A673 (cell line): ENCODE results near the gene NBEA.
"Not testable (repeated sequence)": the region's sequence is repeated elsewhere in the genome, so short reads cannot be mapped to it uniquely, and the experiment has no call there.

Experiments
- EZH2 ChIP-seq: fragments of 200-600 bp; sonication (generic); IDR thresholded peaks from 2 replicates; pipeline ENCODE4 v1.6.1; 2017; ENCODE audit warnings: borderline replicate concordance, low read depth, mild to moderate bottlenecking, mixed read lengths, antibody characterized with exemption, low read length; ENCODE audit not compliant: poor library complexity, severe bottlenecking
- TF ChIP-seq, protein P1 (sequence below): fragments of 300-800, 200-600 bp; sonication (generic); conservative IDR thresholded peaks from 2 replicates; pipeline ENCODE4 v1.5.1; 2017; ENCODE audit warnings: low read depth, mild to moderate bottlenecking, antibody characterized with exemption, low read length, moderate library complexity, mixed read lengths

DNA sequence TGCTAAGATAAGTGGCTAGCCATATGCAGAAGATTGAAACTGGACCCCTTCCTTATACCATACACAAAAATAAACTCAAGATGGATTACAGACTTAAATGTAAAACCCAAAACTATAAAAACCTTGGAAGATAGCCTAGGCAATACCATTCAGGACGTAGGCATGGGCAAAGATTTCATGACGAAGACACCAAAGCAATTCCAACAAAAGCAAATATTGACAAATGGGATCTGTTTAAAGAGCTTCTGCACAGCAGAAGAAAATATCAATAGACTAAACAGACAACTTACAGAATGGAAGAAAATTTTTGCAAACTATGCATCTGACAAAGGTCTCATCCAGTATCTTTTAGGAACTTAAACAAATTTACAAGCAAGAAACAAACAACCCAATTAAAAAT is 466.2 kb downstream of the NBEA start:
- TF ChIP-seq, protein P1, sequence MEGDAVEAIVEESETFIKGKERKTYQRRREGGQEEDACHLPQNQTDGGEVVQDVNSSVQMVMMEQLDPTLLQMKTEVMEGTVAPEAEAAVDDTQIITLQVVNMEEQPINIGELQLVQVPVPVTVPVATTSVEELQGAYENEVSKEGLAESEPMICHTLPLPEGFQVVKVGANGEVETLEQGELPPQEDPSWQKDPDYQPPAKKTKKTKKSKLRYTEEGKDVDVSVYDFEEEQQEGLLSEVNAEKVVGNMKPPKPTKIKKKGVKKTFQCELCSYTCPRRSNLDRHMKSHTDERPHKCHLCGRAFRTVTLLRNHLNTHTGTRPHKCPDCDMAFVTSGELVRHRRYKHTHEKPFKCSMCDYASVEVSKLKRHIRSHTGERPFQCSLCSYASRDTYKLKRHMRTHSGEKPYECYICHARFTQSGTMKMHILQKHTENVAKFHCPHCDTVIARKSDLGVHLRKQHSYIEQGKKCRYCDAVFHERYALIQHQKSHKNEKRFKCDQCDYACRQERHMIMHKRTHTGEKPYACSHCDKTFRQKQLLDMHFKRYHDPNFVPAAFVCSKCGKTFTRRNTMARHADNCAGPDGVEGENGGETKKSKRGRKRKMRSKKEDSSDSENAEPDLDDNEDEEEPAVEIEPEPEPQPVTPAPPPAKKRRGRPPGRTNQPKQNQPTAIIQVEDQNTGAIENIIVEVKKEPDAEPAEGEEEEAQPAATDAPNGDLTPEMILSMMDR: not testable (repeated sequence)
- not testable (repeated sequence) for TF ChIP-seq EZH2
